Fibroblast of lung (primary cell): Measurements from ENCODE around the gene TMBIM6. TPM values are rescaled to one million over a fixed set of nuclear protein-coding genes. Genes with fewer than 3 reads are reported as not detected.
A peak's percentile ranks its signal among the peaks of the same experiment; 100 is the strongest.
"Not testable (repeated sequence)": the region's sequence is repeated elsewhere in the genome, so short reads cannot be mapped to it uniquely, and the experiment has no call there.

Experiments
- DNase-seq, 2 donors: peaks; one replicate each; pipeline versions ENCODE4 v3.0.0 to v3.0.0-alpha.2; 2010; ENCODE audit warnings: low read depth in 2 of 2
- H2AFZ ChIP-seq: 2 replicates; pipeline ENCODE4 v1.5.1; 2012; ENCODE audit warnings: low read length, control low read depth, inconsistent platforms
- H3K27ac ChIP-seq: 2 replicates; pipeline ENCODE4 v1.5.1; 2011; ENCODE audit warnings: low read length, control low read depth; ENCODE audit not compliant: insufficient read depth
- H3K27me3 ChIP-seq: 2 replicates; pipeline ENCODE4 v1.5.1; 2011; ENCODE audit warnings: mild to moderate bottlenecking, low read length; ENCODE audit not compliant: control insufficient read depth, insufficient read depth
- H3K36me3 ChIP-seq: 2 replicates; pipeline ENCODE4 v1.5.1; 2011; ENCODE audit warnings: low read length; ENCODE audit not compliant: control insufficient read depth, insufficient read depth
- H3K4me1 ChIP-seq: 2 replicates; pipeline ENCODE4 v1.5.1; 2011; ENCODE audit warnings: low read length; ENCODE audit not compliant: control insufficient read depth, insufficient read depth; ENCODE audit errors: extremely low read depth
- H3K4me2 ChIP-seq: 2 replicates; pipeline ENCODE4 v1.5.1; 2011; ENCODE audit warnings: low read length, control low read depth; ENCODE audit not compliant: insufficient read depth; ENCODE audit errors: extremely low read depth
- H3K4me3 ChIP-seq, 4 experiments: fragments of 200-600 bp in 1 of 4; sonication (generic) in 1 of 4; replicated peaks in 1 of 4; 2 replicates each; pipeline ENCODE4 v1.5.1; 2011 to 2016; ENCODE audit warnings: low read length in 4 of 4, low read depth in 3 of 4, mild to moderate bottlenecking in 3 of 4, control low read depth in 2 of 4, inconsistent platforms in 1 of 4, mixed read lengths in 1 of 4; ENCODE audit not compliant: insufficient read depth in 1 of 4; ENCODE audit errors: control extremely low read depth in 1 of 4
- H3K79me2 ChIP-seq: 2 replicates; pipeline ENCODE4 v1.5.1; 2012; ENCODE audit warnings: mild to moderate bottlenecking, low read length, inconsistent platforms; ENCODE audit not compliant: control insufficient read depth, insufficient read depth
- H3K9ac ChIP-seq: 2 replicates; pipeline ENCODE4 v1.5.1; 2011; ENCODE audit warnings: mild to moderate bottlenecking, low read length, control low read depth; ENCODE audit not compliant: insufficient read depth
- H3K9me3 ChIP-seq: 2 replicates; pipeline ENCODE4 v1.5.1; 2012; ENCODE audit warnings: low read depth, low read length; ENCODE audit not compliant: control insufficient read depth, insufficient read depth
- H4K20me1 ChIP-seq: 2 replicates; pipeline ENCODE4 v1.5.1; 2011; ENCODE audit warnings: low read length; ENCODE audit not compliant: control insufficient read depth, insufficient read depth; ENCODE audit errors: extremely low read depth
- CTCF ChIP-seq, 2 donors: IDR thresholded peaks in 1 of 2; conservative IDR thresholded peaks in 1 of 2; 1 replicate in 1 of 2; 2 replicates in 1 of 2; pipeline ENCODE4 v1.5.1; 2011 to 2012; ENCODE audit warnings: low read length in 2 of 2, control low read depth in 1 of 2, inconsistent platforms in 1 of 2, low read depth in 1 of 2, mild to moderate bottlenecking in 1 of 2
- EZH2 ChIP-seq: IDR thresholded peaks from 2 replicates; pipeline ENCODE4 v1.5.1; 2012; ENCODE audit warnings: low read length, control low read depth, mild to moderate bottlenecking; ENCODE audit errors: missing control alignments
- polyA plus RNA-seq, 2 donors: library from polyadenylated mRNA; depleted of rRNA in 1 of 2; stranded (reverse) in 1 of 2; unstranded in 1 of 2; fragments of >200 nt; gene quantifications; 2 replicates each; pipeline ENCODE4 v1.2.1, GENCODE V29; 2011 to 2012; ENCODE audit warnings: missing spikeins in 1 of 2
- total RNA-seq: library from RNA; depleted of rRNA; stranded (reverse); fragments of >200 nt; gene quantifications from 2 replicates; pipeline ENCODE4 v1.2.1, GENCODE V29; 2014

TMBIM6 gene
- total and polyA plus RNA-seq, 2 donors (not counting 1 experiment from before 2014, with no cell fraction given): 432 to 879 TPM

GRCh38 chr12:49777800-49778748, 36.7 kb downstream of the TMBIM6 start:
- Histone ChIP-seq H3K36me3 (no peaks in the 10 kb centered on the region), H3K4me1 (no peaks in the 10 kb centered on the region), H3K79me2 (no peaks in the 10 kb centered on the region), H2AFZ (no peak overlapping the region), H3K27ac (no peak overlapping the region), H4K20me1 (no peaks in the 10 kb centered on the region), H3K4me3 (no peak overlapping the region), H3K4me2 (no peak overlapping the region), H3K9ac (no peak overlapping the region), H3K27me3 (peaks cover 2% of the 10 kb centered on the region), H3K9me3 (no peaks in the 10 kb centered on the region)
- peak; percentile 19 to 20 for DNase-seq
- TF ChIP-seq EZH2: no peak
- TF ChIP-seq CTCF (conservative IDR thresholded peaks at IDR 0.05 in 1 of 2, IDR thresholded peaks at IDR 0.05 in 1 of 2; ENCODE audit: low read depth in 1 of 2, low read length in 2 of 2): peak; percentile 78 to 90

GRCh38 chr12:49779581-49779980, 38.2 kb downstream of the TMBIM6 start:
- H3K9me3 ChIP-seq: no peaks in the 10 kb centered on the region
- no peak overlapping the region for H2AFZ ChIP-seq
- H3K79me2 ChIP-seq: no peaks in the 10 kb centered on the region
- H3K27me3 ChIP-seq: peaks cover 2% of the 10 kb centered on the region
- H3K4me2 ChIP-seq: no peak overlapping the region
- DNase-seq: no peak
- peaks cover 8% of the 10 kb centered on the region for H3K4me1 ChIP-seq
- no peak overlapping the region for H3K4me3 ChIP-seq
- no peaks in the 10 kb centered on the region for H3K36me3 ChIP-seq
- no peak overlapping the region for H3K9ac ChIP-seq
- no peaks in the 10 kb centered on the region for H4K20me1 ChIP-seq
- H3K27ac ChIP-seq: no peak overlapping the region
- TF ChIP-seq CTCF (conservative IDR thresholded peaks at IDR 0.05 in 1 of 2, IDR thresholded peaks at IDR 0.05 in 1 of 2; ENCODE audit: low read depth in 1 of 2, low read length in 2 of 2) (no peak), EZH2 (no peak)

- not testable (repeated sequence) for H3K9ac ChIP-seq, H3K36me3 ChIP-seq, H3K4me1 ChIP-seq, DNase-seq, H3K4me2 ChIP-seq, H3K27ac ChIP-seq, H3K4me3 ChIP-seq, H3K27me3 ChIP-seq, H4K20me1 ChIP-seq, H2AFZ ChIP-seq, H3K9me3 ChIP-seq, H3K79me2 ChIP-seq
Observed at GRCh38 chr12:49780914-49781313, 39.6 kb downstream of the TMBIM6 start.
